HAP-1 (cell line): Measurements from ENCODE around the gene SLC39A1.
"Not testable (repeated sequence)": the region's sequence is repeated elsewhere in the genome, so short reads cannot be mapped to it uniquely, and the experiment has no call there.

Experiments
- DNase-seq, 2 experiments: peaks; one replicate each; pipeline ENCODE4 v3.0.0-alpha.2; 2016 to 2020; ENCODE audit warnings: low spot score in 2 of 2
- H3K27me3 ChIP-seq: fragments of 250-450 bp; sonication (Bioruptor Pico); 2 replicates; pipeline ENCODE4 v1.5.1; 2020; ENCODE audit warnings: low read depth, mild to moderate bottlenecking, moderate library complexity
- H3K36me3 ChIP-seq: fragments of 250-450 bp; sonication (Bioruptor Pico); replicated peaks from 2 replicates; pipeline ENCODE4 v1.5.1; 2020; ENCODE audit warnings: mild to moderate bottlenecking
- H3K4me1 ChIP-seq: fragments of 250-450 bp; sonication (Bioruptor Pico); 2 replicates; pipeline ENCODE4 v1.5.1; 2020; ENCODE audit warnings: mild to moderate bottlenecking
- H3K4me3 ChIP-seq: fragments of 250-450 bp; sonication (Bioruptor Pico); 2 replicates; pipeline ENCODE4 v1.5.1; 2020; ENCODE audit warnings: mild to moderate bottlenecking, moderate library complexity
- H3K9me3 ChIP-seq: fragments of 250-450 bp; sonication (Bioruptor Pico); 2 replicates; pipeline ENCODE4 v1.5.1; 2020; ENCODE audit warnings: mild to moderate bottlenecking, moderate library complexity
- in situ Hi-C: fragments of 300-500 bp; cut with MboI; formaldehyde crosslinking; loops from 3 replicates; pipeline ENCODE4 v1.14.3; 2020; ENCODE audit warnings: low sequenced_read_pairs, inconsistent platforms, mixed read lengths

The SLC39A1 gene, protein sequence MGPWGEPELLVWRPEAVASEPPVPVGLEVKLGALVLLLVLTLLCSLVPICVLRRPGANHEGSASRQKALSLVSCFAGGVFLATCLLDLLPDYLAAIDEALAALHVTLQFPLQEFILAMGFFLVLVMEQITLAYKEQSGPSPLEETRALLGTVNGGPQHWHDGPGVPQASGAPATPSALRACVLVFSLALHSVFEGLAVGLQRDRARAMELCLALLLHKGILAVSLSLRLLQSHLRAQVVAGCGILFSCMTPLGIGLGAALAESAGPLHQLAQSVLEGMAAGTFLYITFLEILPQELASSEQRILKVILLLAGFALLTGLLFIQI

DNA sequence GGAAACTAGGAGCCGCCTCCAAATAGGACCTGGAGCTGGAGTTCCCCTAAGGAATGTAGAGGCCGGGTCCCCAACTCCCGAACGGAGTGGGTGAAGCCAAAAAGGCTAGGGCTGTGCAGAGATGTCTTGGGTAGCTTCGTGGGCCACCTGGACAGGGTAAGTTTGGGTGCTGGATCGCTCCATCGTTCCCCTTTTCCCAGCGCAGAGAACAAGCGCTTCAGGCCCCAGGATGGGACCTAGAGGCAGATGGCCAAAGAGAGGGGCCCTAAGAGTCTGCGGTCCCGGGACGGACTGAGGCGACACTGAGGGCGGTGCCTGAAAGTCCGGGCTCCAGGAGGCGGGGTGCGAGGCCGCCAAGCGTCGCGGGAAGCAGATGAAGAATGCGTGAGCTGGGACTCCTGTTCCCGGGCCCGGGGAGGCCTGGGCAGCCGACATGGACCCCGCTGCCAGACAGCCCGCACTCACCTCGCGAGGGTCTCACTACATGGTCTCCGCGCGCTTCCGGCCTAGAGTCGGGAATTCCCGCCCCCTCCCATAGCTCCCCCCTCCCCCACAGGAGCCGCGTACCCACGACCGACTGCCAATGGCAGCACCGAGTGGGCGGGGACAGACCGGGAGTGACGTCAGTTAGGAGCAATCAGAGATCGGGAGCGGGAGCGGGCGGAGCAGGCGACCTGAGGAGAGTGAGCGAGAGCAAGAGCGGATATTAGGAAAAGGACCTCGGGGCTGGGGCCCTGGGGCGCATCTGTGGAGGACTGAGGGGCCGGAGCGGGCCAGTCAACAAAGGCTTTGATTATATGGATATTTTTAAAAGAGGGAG lies at the start of gene SLC39A1:
Gene SLC39A1 (minus strand): TSS at position 508 of the 820 bp plus-strand sequence. CDS start 822 bp downstream, outside the sequence.
- in situ Hi-C loops = no loop called here
- DNase-seq = peak; percentile 95 to 100

DNA sequence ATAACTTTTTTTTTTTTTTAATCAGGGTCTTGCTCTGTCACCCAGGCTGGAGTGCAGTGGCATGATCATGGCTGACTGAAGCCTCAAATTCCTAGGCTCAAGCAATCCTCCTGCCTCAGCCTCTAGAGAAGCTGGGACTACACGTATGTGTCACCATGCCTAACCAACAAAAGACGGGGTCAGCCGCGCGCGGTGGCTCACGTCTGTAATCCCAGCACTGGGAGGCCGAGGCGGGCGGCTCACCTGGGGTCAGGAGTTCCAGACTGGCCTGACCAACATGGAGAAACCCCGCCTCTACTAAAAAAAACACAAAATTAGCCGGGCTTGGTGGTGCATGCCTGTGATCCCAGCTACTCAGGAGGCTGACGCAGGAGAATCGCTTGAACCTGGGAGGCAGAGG lies 49.2 kb upstream of the SLC39A1 start:
- in situ Hi-C loops, DNase-seq, H3K36me3 ChIP-seq, H3K4me3 ChIP-seq, H3K9me3 ChIP-seq, H3K27me3 ChIP-seq, H3K4me1 ChIP-seq: not testable (repeated sequence)

More for the DNA sequence above, at the start of gene SLC39A1:
- H3K4me3 ChIP-seq = peak within 1 kb of the TSS; percentile 61
- H3K27me3 ChIP-seq = no peaks in the 10 kb centered on the region
- peaks cover 33% of the 10 kb centered on the region for H3K4me1 ChIP-seq
- H3K9me3 ChIP-seq = no peaks in the 10 kb centered on the region
- H3K36me3 ChIP-seq = peaks cover 30% of the 10 kb centered on the region

GRCh38 chr1:154012129-154012528 lies 48.8 kb upstream of the SLC39A1 start:
- H3K36me3 ChIP-seq = no peaks in the 10 kb centered on the region
- no peak for DNase-seq
- no peaks in the 10 kb centered on the region for H3K9me3 ChIP-seq
- H3K27me3 ChIP-seq = no peaks in the 10 kb centered on the region
- no peaks in the 10 kb centered on the region for H3K4me1 ChIP-seq
- in situ Hi-C loops = no loop called here
- H3K4me3 ChIP-seq = no peak overlapping the region

DNA sequence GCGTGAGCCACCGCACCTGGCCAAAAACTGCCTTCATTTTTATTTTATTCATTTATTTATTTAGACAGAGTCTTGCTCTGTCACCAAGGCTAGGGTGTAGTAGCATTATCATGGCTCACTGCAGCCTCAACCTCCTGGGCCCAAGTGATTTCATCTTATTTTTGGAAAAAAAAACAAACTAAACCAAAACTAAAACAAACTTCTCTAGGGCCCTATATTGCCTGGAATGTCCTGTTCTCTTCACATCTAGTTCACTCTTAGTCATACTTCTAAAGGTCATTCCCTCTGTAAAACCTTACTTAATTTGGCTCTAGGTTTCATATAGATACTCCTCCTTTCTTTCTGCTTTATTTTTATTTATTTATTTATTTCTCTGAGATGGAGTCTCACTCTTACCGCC lies 42.8 kb upstream of the SLC39A1 start:
- Histone ChIP-seq H3K9me3 (no peaks in the 10 kb centered on the region), H3K4me1 (no peaks in the 10 kb centered on the region), H3K4me3 (no peak overlapping the region), H3K27me3 (no peaks in the 10 kb centered on the region), H3K36me3 (no peaks in the 10 kb centered on the region)
- no peak for DNase-seq
- in situ Hi-C loops = no loop called here

- in situ Hi-C loops = no loop called here
- peaks cover 1% of the 10 kb centered on the region for H3K36me3 ChIP-seq
- no peaks in the 10 kb centered on the region for H3K27me3 ChIP-seq
- no peak for DNase-seq
- no peak overlapping the region for H3K4me3 ChIP-seq
- H3K9me3 ChIP-seq = no peaks in the 10 kb centered on the region
- H3K4me1 ChIP-seq = no peaks in the 10 kb centered on the region
Measured at GRCh38 chr1:154000420-154000819, 37.1 kb upstream of the SLC39A1 start.

GRCh38 chr1:153996882-153997281 lies 33.5 kb upstream of the SLC39A1 start:
- H3K4me3 ChIP-seq, DNase-seq, H3K4me1 ChIP-seq, H3K27me3 ChIP-seq, H3K9me3 ChIP-seq: not testable (repeated sequence)
- peaks cover 37% of the 10 kb centered on the region for H3K36me3 ChIP-seq
- in situ Hi-C loops = loop anchor here (25.0 kb wide), 1 partner anchor 210 kb away; the partner anchor contains the start of gene SLC27A3

DNA sequence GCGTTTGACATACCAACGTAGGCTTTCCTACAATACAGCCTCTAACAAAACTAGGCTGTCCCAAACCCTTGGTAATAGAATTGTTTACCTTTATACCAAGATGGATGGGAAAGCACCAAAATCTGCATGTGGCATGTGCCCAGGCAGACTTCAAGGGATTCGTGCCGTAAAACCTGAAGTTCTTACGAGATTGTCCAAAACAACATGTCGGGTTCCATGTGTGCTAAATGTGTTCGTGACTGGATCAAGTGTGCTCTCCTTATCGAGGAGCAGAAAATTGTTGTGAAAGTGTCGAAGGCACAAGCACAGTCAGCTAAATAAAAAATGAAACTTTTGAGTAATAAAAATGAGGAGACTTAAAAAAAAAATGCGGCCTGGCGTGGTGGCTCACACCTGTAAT lies 32.3 kb upstream of the SLC39A1 start:
- DNase-seq = no peak
- no peaks in the 10 kb centered on the region for H3K27me3 ChIP-seq
- in situ Hi-C loops = loop anchor here (25.0 kb wide), 1 partner anchor 208 kb away; the partner anchor contains the start of gene SLC27A3
- no peaks in the 10 kb centered on the region for H3K9me3 ChIP-seq
- H3K36me3 ChIP-seq = peaks cover 49% of the 10 kb centered on the region
- H3K4me3 ChIP-seq = no peak overlapping the region
- H3K4me1 ChIP-seq = peaks cover 11% of the 10 kb centered on the region

DNA sequence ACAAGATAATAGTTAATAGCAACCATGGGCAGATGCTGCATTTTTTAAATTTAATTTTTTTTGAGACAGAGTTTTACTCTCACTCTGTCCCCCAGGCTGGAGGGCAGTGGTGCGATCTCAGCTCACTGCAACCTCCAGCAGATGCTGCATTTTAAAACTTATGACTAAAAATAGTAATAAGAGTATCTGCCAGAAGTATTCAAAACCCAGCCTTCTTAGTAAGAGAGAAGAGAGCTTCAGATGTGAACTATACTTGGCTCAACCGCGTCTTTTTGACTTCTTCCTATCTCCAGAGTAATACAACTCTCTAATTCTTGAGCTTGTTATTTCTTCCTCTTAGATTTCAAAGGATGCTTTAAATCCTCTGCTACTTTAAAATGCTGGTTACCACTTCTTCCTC lies 31.9 kb upstream of the SLC39A1 start:
- DNase-seq = no peak
- Histone ChIP-seq H3K4me1 (peaks cover 13% of the 10 kb centered on the region), H3K36me3 (peaks cover 49% of the 10 kb centered on the region), H3K27me3 (no peaks in the 10 kb centered on the region), H3K4me3 (no peak overlapping the region), H3K9me3 (no peaks in the 10 kb centered on the region)
- in situ Hi-C loops = loop anchor here (25.0 kb wide), 1 partner anchor 208 kb away; the partner anchor contains the start of gene SLC27A3

- H3K9me3 ChIP-seq = no peaks in the 10 kb centered on the region
- H3K27me3 ChIP-seq = no peaks in the 10 kb centered on the region
- peaks cover 19% of the 10 kb centered on the region for H3K4me1 ChIP-seq
- H3K36me3 ChIP-seq = peaks cover 49% of the 10 kb centered on the region
- in situ Hi-C loops = loop anchor here (25.0 kb wide), 1 partner anchor 205 kb away; the partner anchor contains the start of gene SLC27A3
- DNase-seq = no peak
- H3K4me3 ChIP-seq = peak overlapping the region; percentile 95
Measured at GRCh38 chr1:153991806-153992205, 28.5 kb upstream of the SLC39A1 start.

- no peak for DNase-seq
- H3K9me3 ChIP-seq = no peaks in the 10 kb centered on the region
- H3K27me3 ChIP-seq = no peaks in the 10 kb centered on the region
- H3K4me1 ChIP-seq = peaks cover 23% of the 10 kb centered on the region
- in situ Hi-C loops = loop anchor here (25.0 kb wide), 1 partner anchor 204 kb away; the partner anchor contains the start of gene SLC27A3
- peaks cover 49% of the 10 kb centered on the region for H3K36me3 ChIP-seq
- peak overlapping the region; percentile 95 for H3K4me3 ChIP-seq
Measured at GRCh38 chr1:153991151-153991630, 27.9 kb upstream of the SLC39A1 start.

- peak; percentile 94 to 97 for DNase-seq
- peaks cover 23% of the 10 kb centered on the region for H3K4me1 ChIP-seq
- H3K36me3 ChIP-seq = peaks cover 49% of the 10 kb centered on the region
- H3K9me3 ChIP-seq = no peaks in the 10 kb centered on the region
- in situ Hi-C loops = loop anchor here (25.0 kb wide), 1 partner anchor 203 kb away; the partner anchor contains the start of gene SLC27A3
- no peaks in the 10 kb centered on the region for H3K27me3 ChIP-seq
- peak within 1 kb of the TSS; percentile 95 for H3K4me3 ChIP-seq
Measured at GRCh38 chr1:153990468-153991150, 27.3 kb upstream of the SLC39A1 start, which contains the start of gene RPS27. RPS27 (plus strand) TSS chr1:153990762; CDS start chr1:153990797, 35 bp downstream.

GRCh38 chr1:153987621-153988020 lies 24.3 kb upstream of the SLC39A1 start:
- DNase-seq = no peak
- Histone ChIP-seq H3K4me1 (peaks cover 28% of the 10 kb centered on the region), H3K4me3 (no peak overlapping the region), H3K27me3 (no peaks in the 10 kb centered on the region), H3K9me3 (no peaks in the 10 kb centered on the region), H3K36me3 (peaks cover 24% of the 10 kb centered on the region)
- in situ Hi-C loops = loop anchor here (5.0 to 25.0 kb wide), 3 partner anchors 200 to 483 kb away; partner anchors contain the start of genes NPR1 and SLC27A3
